Ishikawa (cell line): ENCODE data around the gene SLC15A3.

Source experiments
- CEBPB ChIP-seq: IDR thresholded peaks from 2 replicates; pipeline ENCODE4 v1.6.1; 2012
- CREB1 ChIP-seq: IDR thresholded peaks from 2 replicates; pipeline ENCODE4 v1.6.1; 2012; ENCODE audit warnings: low read depth
- EGR1 ChIP-seq: IDR thresholded peaks from 2 replicates; pipeline ENCODE4 v1.6.1; 2012
- EP300 ChIP-seq: IDR thresholded peaks from 2 replicates; pipeline ENCODE4 v1.6.1; 2012; ENCODE audit warnings: borderline replicate concordance
- FOXM1 ChIP-seq: IDR thresholded peaks from 2 replicates; pipeline ENCODE4 v1.6.1; 2012; ENCODE audit warnings: low read depth, borderline replicate concordance
- NFIC ChIP-seq: IDR thresholded peaks from 2 replicates; pipeline ENCODE4 v1.6.1; 2012
- RAD21 ChIP-seq: IDR thresholded peaks from 2 replicates; pipeline ENCODE4 v1.6.1; 2012; ENCODE audit warnings: low read depth
- TAF1 ChIP-seq: IDR thresholded peaks from 2 replicates; pipeline ENCODE4 v1.6.1; 2012; ENCODE audit warnings: low read depth, mild to moderate bottlenecking
- TCF12 ChIP-seq: IDR thresholded peaks from 2 replicates; pipeline ENCODE4 v1.6.1; 2012; ENCODE audit warnings: low read depth
- TEAD4 ChIP-seq: IDR thresholded peaks from 2 replicates; pipeline ENCODE4 v1.6.1; 2012
- YY1 ChIP-seq: IDR thresholded peaks from 2 replicates; pipeline ENCODE4 v1.6.1; 2012; ENCODE audit warnings: low read depth
- ZBTB7A ChIP-seq: IDR thresholded peaks from 2 replicates; pipeline ENCODE4 v1.6.1; 2012; ENCODE audit warnings: low read depth
- TF ChIP-seq, protein P1 (sequence below): IDR thresholded peaks from 2 replicates; pipeline ENCODE4 v1.6.1; 2012; ENCODE audit warnings: low read depth, mild to moderate bottlenecking
- TF ChIP-seq, protein P2 (sequence below): IDR thresholded peaks from 2 replicates; pipeline ENCODE4 v1.6.1; 2012
- TF ChIP-seq, protein P3 (sequence below): IDR thresholded peaks from 2 replicates; pipeline ENCODE4 v1.6.1; 2012

SLC15A3 gene

DNA sequence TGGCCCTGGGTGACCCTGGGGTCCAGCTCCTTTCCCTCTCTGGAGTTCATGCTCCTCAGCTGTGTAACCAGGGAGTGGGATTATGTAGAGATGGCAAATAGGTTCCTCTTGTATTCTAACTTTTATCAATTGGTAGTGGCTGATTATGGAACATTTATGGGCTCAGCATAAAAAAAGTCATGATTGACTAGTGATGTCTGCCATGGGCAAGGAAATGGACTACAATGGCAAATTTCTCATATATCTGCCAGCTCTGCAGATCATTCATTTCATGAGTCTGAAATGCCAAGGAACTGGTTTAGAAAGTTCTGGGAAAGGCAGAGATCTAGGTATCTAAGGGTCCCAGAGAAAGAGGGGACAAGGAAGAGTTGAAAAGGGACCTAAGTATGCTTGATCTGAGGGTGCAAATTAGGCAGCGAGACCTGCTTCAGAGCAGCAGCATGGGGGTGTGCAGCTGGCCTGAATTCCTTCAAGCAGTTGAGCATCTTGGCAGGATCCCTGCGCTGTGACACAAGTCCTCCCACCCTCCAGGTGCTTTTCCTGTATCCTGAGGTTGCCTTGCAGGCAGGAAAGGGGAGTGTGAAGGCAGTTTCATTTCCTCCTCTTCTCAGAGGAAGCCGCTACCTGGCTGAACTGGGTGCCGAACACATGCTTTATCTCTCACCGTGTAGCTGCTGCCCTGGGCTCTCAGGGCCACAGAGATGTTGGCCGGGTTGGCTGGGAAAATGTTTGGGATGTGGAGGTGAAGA lies 10.4 kb downstream of the SLC15A3 start:
- TF ChIP-seq YY1 (no peak), TAF1 (no peak), ZBTB7A (no peak), RAD21 (no peak), FOXM1 (no peak), TCF12 (no peak), NFIC (no peak), CREB1 (no peak), CEBPB (no peak), EGR1 (no peak), TEAD4 (no peak), EP300 (no peak)
- TF ChIP-seq, protein P1, sequence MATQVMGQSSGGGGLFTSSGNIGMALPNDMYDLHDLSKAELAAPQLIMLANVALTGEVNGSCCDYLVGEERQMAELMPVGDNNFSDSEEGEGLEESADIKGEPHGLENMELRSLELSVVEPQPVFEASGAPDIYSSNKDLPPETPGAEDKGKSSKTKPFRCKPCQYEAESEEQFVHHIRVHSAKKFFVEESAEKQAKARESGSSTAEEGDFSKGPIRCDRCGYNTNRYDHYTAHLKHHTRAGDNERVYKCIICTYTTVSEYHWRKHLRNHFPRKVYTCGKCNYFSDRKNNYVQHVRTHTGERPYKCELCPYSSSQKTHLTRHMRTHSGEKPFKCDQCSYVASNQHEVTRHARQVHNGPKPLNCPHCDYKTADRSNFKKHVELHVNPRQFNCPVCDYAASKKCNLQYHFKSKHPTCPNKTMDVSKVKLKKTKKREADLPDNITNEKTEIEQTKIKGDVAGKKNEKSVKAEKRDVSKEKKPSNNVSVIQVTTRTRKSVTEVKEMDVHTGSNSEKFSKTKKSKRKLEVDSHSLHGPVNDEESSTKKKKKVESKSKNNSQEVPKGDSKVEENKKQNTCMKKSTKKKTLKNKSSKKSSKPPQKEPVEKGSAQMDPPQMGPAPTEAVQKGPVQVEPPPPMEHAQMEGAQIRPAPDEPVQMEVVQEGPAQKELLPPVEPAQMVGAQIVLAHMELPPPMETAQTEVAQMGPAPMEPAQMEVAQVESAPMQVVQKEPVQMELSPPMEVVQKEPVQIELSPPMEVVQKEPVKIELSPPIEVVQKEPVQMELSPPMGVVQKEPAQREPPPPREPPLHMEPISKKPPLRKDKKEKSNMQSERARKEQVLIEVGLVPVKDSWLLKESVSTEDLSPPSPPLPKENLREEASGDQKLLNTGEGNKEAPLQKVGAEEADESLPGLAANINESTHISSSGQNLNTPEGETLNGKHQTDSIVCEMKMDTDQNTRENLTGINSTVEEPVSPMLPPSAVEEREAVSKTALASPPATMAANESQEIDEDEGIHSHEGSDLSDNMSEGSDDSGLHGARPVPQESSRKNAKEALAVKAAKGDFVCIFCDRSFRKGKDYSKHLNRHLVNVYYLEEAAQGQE = no peak
- TF ChIP-seq, protein P2, sequence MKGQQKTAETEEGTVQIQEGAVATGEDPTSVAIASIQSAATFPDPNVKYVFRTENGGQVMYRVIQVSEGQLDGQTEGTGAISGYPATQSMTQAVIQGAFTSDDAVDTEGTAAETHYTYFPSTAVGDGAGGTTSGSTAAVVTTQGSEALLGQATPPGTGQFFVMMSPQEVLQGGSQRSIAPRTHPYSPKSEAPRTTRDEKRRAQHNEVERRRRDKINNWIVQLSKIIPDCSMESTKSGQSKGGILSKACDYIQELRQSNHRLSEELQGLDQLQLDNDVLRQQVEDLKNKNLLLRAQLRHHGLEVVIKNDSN = no peak
- TF ChIP-seq, protein P3, sequence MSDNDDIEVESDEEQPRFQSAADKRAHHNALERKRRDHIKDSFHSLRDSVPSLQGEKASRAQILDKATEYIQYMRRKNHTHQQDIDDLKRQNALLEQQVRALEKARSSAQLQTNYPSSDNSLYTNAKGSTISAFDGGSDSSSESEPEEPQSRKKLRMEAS = no peak

DNA sequence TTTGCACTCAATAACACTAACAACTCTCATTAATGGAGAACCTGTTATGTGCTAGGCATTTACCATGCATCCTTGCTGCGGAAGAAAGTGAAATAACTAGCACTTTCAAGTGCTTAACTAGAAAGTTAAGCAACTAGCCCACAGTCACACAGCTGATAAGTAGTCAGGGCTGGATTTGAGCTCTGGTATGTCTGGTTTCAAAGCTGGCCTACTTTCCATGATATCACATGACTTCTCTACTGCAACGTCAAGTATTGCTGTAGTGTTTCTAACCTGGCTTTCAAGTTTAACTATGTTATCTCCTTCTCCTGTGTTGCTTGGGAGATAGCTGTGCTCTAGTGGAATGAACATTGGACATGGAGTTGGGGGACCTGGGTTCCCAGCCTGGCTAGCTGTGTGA lies 12.1 kb downstream of the SLC15A3 start:
- TF ChIP-seq YY1 = no peak
- TF ChIP-seq TEAD4 = no peak

DNA sequence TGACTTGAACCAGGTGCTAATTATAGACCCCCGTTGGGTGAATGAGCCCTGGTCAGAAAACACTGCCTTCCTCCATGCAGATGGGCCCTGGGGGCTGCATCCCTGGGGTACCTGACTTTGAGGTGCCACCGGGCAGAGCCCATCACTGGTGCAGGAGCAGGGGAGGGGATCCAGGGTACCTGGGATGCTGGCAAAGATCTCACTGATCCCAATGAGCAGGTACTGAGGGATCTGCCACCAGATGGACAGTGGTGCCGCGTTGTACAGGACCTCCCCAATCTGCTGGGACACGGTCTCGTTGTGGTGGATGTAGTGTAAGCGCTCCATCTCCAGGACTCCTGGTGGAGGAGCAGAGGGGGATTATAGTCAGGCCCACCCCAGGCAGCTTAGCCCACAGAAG lies 12.7 kb downstream of the SLC15A3 start:
- TF ChIP-seq, protein P3 = no peak
- TF ChIP-seq, protein P2 = no peak
- TF ChIP-seq, protein P1 = no peak
- TF ChIP-seq RAD21 (no peak), YY1 (no peak), FOXM1 (no peak), TCF12 (no peak), CREB1 (no peak), CEBPB (no peak)

DNA sequence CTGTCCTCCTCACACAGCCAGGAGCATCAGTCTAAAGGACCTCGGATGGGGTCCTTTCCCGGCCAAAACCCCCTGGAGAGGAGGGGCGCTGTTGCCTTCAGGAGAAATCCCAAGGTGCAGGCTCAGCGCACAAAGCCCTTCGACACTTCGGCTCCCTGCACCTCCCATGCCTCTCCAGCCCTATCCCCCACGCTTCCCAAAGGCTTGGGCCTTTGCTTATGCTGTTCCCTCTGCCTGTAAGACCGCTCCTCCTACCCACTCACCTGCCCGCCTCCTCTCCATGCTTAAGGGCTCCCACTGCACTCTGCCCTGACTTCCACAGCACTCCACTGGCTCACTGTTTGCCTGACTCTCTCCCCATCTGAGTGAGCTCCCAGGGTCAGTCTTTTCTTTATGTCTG lies 13.5 kb downstream of the SLC15A3 start:
- no peak for TF ChIP-seq FOXM1
- no peak for TF ChIP-seq YY1
- TF ChIP-seq, protein P1 = no peak
- no peak for TF ChIP-seq TAF1
- TF ChIP-seq RAD21 = no peak
- TF ChIP-seq, protein P2 = no peak
- TF ChIP-seq TEAD4 = no peak
- no peak for TF ChIP-seq EGR1
